ENCODE results near the gene DPF1. TPM values are rescaled to one million over a fixed set of nuclear protein-coding genes. Genes with fewer than 3 reads are reported as not detected.
"Not testable (repeated sequence)": the region's sequence is repeated elsewhere in the genome, so short reads cannot be mapped to it uniquely, and the experiment has no call there.

DPF1 gene
- polyA plus RNA-seq, 3 donors: 1.1 to 1.3 (median 1.1) TPM

DNA sequence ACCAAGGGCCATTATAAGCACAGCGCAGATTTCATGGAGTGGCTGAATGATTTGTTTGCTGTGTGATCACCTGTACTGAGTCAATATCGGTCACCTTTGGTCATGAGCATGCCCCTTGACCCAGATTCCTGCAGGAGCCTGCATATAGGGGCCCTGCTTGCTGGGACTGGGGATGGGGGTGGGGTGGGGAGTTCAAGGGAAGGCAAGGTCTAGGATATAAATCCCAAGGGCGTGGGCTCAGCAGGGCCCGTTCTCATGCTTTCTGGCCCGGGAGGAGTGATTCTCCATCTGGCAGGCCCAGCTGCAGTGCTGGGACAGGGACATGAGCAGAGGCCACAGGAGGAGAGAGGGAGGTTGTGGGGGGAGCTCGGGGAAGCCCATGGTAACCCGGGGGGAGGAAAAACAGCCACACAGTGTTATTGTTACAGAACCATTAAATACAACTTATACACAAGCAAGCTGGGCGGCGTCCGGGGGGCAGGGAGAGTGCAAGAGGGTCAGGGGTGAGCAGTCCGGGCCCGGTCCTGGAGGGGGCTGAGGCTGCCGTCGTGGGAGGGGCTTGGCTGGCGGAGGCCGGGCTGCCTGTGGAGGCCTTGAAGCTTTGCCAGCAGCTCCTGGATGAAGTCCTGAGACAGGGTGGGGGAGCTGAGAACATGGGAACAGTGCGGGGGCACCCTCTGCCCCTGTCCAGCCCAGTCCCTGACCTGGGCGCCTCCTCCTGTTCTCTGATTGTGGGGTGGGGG is 27.0 kb upstream of the DPF1 start:
- no peak for DNase-seq (ENCODE audit: low read depth in 3 of 3, low spot score in 2 of 3)

DNA sequence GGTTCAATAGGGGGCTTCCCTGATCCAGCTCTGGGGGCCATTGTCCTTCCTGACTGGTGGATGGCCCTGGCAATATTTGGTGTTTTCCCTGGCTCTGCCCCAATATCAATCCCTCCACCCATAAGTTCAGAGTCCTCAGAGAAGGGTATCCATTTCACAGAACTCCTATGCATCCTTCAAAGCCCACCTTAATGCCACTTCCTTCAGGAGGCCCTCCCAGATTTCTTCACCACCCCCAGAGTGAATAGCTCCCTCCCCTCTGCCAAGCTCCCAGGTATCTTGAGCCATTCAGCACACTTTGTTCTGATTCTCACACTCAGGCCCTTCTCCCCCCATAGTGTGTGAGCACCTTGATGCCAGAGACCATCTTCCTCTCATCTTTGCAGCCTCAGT is 26.4 kb upstream of the DPF1 start:
- DNase-seq (ENCODE audit: low read depth in 3 of 3, low spot score in 2 of 3): no peak

DNA sequence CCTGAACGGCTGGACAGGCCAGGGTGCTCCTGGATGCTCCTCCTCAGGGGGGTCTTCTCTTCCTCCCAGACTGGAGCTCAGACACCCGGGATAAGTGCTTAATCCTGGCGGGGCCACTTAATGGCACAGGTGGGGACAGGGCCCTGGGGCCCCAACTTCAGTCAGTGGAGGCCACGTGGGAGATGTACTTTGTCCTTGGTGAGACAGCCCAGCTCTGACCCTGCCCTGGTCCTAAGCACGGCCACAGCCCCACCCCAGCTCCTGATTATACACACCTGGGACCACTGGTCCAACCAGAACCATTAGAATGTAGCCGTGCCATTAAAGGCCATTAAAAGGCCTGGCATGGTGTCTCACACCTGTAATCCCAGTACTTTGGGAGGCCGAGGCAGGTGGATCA is 24.4 kb upstream of the DPF1 start:
- no peak for DNase-seq (ENCODE audit: low read depth in 3 of 3, low spot score in 2 of 3)

DNA sequence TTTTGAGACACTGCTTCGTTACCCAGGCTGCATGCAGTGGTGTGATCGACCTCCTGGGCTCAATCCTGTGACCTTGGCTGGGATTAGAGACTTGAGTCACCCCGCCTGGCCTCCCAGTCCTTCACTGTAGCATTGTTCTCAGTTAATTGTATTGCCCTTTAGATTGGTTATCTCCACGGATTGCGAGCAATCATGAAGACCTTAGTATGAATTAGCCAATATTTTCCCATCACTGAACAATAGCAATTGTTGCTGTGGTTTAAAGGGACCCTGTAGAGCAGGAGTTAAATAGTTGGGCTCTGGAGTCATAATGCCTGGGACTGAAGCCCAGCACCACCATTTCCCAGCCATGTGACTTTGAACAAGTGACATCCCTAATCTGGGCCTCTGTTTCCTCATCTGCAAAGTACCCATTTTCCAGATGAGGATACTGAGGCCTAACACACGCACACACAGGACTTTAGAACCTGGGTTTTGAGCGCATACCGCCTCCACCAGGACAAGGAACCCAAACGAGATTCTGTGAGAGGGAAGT is 23.8 kb upstream of the DPF1 start:
- no peak for DNase-seq (ENCODE audit: low read depth in 3 of 3, low spot score in 2 of 3)

DNA sequence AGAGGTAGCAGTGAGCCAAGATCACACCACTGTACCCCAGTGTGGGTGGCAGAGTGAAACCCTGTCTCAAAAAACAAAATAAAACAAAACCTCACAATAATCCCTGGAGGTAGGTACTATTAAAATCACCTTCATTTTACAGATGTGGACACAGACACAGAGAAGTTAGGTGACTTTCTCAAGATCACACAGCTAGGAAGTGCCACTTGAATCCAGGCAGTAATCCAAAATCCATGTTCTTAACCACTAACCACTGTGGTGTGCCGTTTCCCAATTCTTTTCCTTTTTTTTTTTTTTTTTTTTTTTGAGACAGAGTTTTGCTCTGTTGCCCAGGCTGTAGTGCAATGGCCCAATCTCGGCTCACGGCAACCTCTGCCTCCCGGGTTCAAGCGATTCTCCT is 23.1 kb upstream of the DPF1 start:
- no peak for DNase-seq (ENCODE audit: low read depth in 3 of 3, low spot score in 2 of 3)

DNA sequence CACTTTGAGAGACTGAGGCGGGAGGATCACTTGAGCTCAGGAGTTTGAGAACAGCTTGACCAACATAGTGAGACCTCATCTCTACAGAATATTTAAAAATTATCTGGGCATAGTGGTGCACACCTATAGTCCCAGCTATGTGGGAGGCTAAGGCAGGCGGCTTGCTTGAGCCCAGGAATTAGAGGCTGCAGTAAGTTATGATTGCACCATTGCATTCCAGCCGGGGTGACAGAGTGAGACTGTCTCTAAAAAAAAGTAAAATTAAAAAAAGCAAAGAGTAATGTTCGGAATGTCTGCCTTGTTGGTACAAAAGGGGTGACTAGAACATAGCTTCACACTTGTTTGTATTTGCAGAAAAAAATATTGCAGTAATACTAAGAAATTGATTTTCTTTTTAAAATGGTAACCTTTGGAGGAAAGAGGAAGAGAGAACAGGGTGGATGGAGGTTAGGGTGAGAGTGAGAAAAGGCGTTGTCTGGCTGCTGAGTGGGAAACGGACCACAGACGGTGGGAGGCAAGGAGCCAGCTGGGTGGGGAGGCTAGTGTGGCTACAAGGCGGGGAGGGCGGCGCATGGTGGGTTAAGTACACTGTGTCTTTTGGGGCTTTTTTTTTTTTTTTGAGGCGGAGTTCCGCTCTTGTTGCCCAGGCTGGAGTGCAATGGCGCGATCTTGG is 21.9 kb upstream of the DPF1 start:
- DNase-seq (ENCODE audit: low read depth in 3 of 3, low spot score in 2 of 3): no peak

DNA sequence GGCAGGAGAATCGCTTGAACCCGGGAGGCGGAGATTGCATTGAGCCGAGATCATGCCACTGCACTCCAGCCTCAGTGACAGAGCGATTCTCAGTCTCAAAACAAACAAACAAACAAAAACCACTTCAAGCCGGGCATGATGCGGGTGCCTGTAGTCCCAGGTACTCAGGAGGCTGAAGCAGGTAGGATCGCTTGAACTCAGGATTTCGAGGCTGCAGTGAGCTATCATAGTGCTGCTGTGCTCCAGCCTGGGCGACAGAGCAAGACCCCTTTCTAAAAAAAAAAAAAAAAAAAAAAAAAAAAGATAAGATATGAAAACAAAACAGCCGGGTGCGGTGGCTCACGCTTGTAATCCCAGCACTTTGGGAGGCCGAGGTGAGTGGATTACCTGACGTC is 19.3 kb upstream of the DPF1 start:
- no peak for DNase-seq (ENCODE audit: low read depth in 3 of 3, low spot score in 2 of 3)

DNA sequence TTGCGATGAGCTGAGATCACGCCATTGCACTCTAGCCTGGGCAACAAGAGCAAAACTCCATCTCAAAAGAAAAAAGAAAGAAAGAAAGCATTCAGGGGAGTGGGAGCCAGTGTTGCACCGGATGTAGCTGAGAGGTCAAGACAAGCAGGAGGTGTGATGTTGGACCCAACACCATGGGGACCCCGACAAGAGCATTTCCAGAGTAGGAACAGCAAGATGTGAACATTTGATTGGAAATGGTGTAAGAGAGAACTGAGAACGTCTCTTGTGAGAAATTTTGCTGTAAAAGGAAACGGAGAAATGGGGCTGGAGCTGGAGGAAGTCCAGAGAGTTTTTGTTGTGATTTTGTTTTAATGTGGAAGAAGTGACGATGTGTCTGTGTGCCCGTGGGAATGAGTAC is 15.8 kb upstream of the DPF1 start:
- no peak for DNase-seq (ENCODE audit: low read depth in 3 of 3, low spot score in 2 of 3)

DNA sequence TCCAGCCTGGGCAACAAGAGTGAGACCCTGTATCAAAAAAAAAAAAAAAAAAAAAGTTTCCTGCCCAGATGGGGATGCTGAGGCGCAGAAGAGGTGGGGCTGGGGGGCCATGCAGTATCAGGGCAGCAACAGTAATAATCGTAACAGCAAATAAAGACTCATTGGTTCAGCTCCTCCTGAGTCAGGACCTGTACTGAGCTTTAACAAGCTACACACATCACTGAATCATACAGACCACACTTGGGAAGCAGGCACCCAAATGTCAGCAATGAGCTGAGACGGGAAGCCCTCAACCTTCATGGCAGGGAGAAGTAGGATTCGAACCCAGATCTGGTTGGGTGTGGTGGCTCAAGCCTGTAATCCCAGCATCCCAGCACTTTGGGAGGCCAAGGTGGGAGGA is 10.6 kb upstream of the DPF1 start:
- no peak for DNase-seq (ENCODE audit: low read depth in 3 of 3, low spot score in 2 of 3)

DNA sequence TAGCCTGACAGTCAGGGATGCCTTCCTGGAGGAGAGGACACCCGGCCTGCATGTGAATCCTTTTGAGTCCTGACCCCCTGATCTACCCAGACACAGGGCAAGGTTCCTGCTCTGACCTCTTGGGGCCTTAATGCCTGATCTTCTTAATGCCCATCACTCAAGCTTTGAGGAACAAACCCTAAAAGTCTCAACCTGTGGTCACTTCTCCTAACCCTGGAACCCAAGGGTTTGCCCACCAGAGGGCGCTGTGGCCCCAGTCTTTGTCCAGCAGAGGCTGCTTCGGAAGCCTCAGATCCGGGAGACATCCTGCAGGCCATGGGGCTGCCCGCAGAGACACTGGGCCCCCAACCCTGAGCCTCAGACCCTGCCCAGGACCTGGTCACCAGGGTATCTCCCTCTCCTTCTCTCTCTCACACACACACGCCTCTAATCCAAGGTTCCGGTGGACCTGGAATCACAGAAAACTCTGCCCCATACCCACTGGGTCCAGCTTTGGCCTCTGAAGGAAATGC is 9.8 kb upstream of the DPF1 start:
- no peak for DNase-seq (ENCODE audit: low read depth in 3 of 3, low spot score in 2 of 3)

DNA sequence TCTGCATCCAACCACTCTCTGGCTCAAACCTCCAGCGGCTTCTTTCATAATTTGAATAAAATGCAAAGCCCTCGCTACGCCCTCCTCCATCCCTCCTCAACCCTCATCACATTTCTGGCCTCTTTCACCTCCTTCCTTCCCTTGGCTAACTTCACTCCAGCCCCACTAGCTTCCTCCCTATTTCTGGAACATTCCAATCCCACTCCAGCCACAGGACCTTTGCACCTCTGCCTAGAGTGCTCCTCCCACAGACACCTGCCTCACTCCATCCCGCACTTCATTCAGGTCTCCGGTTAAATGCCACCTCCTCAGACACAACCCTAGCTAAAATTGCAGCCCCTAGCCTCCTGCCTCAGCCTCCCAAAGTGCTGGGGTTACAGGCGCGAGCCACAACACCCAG is 7.9 kb upstream of the DPF1 start:
- no peak for DNase-seq (ENCODE audit: low read depth in 3 of 3, low spot score in 2 of 3)

DNA sequence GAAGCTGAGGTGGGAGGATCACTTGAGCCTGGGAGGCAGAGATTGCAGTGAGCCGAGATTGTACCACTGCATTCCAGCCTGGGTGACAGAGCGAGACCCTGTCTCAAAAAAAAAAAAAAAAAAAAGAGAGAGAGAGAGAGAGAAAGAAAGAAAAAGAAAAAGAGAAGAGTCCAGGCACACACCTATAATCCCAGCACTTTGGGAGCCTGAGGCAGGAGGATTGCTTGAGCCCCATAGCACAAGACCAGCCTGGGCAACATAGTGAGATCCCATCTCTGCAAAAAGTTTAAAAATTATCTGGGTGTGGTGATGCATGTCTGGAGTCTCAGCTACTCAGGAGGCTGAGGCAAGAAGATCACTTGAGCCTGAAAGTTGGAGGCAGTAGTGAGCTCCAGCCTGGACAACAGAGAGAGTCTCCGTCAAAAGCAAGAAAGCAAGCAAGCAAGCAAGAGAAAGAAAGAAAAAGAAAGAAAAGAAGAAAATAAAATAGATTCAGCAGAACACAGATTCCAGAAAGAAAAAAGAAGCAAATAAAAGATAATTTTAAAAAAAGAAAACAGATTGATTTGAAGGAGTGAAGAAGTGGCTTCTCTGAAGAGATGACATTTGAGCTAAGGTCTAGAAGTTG is 6.6 kb upstream of the DPF1 start:
- DNase-seq (ENCODE audit: low read depth in 3 of 3, low spot score in 2 of 3): not testable (repeated sequence)

DNA sequence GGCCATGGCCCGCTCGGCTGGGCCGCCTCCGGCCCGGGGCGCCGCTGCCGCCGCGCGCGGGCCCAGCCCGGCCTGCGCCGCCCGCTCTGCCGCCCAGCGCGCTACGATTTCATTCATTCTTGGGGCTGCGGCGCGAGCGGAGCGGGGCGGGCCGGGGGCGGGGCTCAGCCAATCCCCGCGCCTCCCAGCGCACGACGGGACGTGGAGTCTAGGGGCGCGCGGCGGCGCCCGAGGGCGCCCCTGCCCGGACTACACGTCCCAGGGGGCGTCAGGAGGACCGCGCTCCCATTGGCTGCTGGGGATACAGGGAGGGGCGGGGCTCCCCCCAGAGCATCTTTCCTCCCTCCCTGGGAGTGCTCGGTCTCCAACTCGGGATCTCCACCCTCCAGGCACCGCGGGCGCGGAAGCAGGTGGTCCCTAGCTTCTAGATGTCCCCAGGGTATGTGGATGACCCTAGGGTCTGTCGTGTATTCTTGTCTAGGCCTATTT is 5.6 kb upstream of the DPF1 start:
- DNase-seq (ENCODE audit: low read depth in 3 of 3, low spot score in 2 of 3): peak in 1 of 3 donors; percentile 61

DNA sequence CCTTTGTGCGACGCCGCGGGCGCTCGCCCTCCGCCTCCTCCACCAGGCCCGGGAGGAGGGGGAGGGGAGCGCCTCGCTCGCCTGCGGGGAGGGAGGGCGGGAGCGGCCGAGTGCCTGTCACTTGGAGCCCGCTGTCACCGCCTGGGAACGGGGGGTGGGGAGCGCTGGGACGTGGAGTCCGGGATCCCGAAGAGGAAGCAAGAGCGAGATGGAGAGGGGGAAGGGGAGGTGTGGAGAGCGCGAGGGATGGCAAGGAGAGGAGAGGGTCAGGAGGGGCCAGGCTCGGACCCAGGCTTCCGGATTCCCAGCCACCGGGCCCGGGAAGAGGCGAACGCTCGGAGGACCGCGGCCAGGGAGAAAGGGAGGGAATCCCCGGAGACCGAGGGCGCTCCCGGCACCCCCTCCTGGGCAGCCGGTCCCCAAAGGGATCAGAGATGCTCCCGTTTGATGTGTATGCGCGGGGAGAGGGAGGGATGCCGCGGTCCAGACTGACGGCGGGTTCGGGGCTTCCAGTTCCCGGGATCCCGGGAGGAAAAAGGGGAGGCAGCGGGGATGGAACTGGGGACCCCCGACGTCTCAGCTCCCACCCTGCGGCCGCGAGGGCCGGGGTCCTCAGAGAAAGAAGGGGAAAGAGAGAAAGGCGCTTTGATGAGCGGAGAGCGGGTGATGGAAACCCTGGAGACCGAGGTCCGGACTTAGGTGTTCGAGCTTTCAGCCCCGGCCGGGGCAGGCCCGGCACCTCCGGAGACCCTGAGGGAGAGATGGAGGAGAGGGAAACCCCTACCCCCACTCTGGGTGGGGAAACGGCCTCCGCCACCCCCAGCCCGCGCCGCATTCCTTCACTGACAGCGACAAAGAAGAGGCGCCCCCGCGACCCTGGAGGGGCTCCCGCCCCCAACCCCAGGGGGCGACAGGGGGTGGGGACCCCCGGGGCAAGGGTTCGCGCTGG is 4.7 kb upstream of the DPF1 start:
- no peak for DNase-seq (ENCODE audit: low read depth in 3 of 3, low spot score in 2 of 3)

DNA sequence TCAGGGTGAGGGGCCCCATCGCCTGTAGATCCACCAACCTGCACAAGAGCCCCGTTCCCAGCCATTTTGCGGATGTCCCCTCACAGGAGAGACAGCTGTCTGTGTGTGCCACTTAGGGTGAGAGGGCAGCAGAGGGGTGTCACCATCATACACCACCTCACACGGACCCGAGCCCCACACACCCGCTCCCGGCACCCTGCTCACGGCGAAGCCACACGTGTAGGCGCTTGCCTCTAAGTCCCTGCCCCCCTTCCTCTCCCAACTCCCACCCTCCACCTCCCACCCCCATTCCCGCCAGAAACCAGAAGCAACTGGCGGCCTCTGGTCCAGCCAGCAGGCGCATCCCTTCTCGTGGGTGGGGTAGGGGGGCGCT is 4.0 kb upstream of the DPF1 start:
- DNase-seq (ENCODE audit: low read depth in 3 of 3, low spot score in 2 of 3): no peak

DNA sequence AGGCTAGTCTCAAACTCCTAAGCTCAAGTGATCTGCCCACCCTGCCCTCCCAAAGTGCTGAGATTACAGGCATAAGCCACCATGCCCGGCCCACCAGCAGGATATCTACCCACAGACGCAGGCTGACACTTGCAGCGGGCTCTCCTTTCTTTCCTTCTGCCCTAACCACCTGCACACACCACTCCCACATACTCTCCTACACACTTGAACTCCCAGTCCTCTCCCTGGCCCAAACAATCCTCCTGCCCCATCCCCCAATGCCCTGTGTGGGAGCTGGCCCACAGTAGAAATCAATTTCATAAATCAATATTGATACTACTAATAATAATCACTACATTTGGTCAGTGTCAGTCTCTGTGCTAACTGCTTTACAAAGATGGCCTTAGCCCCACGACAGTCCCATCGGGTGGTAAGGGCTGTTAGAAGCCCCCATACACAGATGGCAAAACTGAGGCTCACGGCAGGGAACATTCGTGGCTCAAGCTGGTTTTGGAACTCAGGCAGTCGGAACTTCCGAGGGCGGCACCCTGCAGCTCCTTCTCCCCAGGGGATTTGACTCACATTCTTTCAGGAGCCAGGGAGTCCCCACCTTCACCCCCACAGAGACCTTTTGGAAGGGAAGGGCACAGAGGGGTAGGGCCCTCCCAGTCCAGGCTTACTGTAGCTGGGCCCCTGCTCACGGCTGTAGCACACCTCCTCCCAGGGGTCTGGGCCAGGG is 3.4 kb upstream of the DPF1 start:
- DNase-seq (ENCODE audit: low read depth in 3 of 3, low spot score in 2 of 3): no peak

DNA sequence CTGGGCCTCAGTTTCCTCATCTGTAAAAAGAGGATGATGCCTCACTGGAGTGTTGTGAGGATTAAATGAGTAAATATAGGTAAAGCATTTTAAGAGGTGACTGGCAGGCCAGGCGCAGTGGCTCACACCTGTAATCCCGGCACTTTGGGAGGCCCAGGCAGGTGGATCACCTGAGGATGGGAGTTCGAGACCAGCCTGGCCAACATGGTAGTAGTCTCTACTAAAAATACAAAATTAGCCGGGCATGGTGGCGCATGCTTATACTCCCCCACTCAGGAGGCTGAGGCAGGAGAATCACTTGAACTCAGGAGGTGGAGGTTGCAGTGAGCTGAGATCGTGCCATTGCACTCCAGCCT is 819 bp upstream of the DPF1 start:
- DNase-seq (ENCODE audit: low read depth in 3 of 3, low spot score in 2 of 3): not testable (repeated sequence)

DNA sequence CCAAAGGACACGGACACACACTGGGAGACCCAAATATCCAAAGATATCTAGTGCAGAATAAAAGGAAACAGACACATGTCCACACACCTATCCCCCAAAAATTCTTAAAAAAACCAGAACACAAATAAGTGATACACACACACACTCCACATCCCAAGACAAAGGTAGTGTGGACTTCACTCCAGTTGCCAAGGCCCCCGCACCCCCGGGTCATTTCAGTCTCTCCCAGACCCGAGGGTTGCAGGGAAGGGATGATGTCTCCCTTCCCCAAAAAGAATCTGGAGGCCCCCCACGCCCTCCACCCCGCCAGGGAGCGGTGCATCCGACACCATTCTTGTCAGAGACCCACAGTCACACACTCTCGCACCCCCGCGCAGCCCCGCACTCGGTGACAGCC is 407 bp downstream of the DPF1 start:
- DNase-seq (ENCODE audit: low read depth in 3 of 3, low spot score in 2 of 3): no peak

DNA sequence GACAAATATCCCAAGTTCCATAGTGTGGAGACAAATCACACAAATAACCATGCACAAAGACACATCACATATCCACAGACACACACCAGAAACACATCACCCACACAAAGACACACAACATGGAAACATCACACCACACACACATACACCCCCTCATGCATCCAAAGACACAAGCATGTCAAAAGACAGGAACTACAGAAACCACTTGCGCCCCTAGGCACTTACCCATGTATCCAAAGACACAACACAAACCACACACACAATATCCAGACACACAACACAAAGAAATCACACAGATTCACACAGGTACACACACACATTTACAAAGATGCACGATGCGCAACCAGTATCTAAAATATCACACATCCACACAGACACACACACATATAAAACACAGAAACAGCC is 901 bp downstream of the DPF1 start:
- DNase-seq (ENCODE audit: low read depth in 3 of 3, low spot score in 2 of 3): no peak
